GM19395 (cell line): ENCODE data around the gene HAS3.
A peak's percentile ranks its signal among the peaks of the same experiment; 100 is the strongest.
"Not testable (repeated sequence)": the region's sequence is repeated elsewhere in the genome, so short reads cannot be mapped to it uniquely, and the experiment has no call there.

Experiments used
- ATAC-seq: cut with Tn5 transposase; IDR thresholded peaks from one replicate; pipeline ENCODE4 v1.9.1; 2021; ENCODE audit warnings: mild to moderate bottlenecking, moderate library complexity; ENCODE audit not compliant: unreplicated experiment

HAS3 gene

DNA sequence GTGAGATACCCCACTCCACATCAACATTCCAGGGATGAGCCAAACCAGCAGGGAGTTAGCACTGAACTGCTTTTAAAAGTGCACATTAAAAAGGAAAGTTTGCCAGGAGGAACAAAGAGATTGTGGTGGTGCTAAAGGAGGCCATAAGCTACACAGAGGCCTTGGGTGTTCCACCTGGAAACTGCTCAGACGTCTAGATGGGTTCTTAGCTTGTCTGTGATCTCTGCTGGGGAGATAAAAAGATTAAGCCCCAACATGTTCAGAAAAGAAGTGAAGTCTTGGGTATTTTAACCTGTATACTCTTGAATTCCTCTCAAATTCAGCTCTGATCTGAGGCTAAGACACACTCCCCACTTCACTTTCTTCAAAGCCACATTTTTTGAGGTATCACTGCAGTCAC is 10.4 kb downstream of the HAS3 start:
- no peak for ATAC-seq

DNA sequence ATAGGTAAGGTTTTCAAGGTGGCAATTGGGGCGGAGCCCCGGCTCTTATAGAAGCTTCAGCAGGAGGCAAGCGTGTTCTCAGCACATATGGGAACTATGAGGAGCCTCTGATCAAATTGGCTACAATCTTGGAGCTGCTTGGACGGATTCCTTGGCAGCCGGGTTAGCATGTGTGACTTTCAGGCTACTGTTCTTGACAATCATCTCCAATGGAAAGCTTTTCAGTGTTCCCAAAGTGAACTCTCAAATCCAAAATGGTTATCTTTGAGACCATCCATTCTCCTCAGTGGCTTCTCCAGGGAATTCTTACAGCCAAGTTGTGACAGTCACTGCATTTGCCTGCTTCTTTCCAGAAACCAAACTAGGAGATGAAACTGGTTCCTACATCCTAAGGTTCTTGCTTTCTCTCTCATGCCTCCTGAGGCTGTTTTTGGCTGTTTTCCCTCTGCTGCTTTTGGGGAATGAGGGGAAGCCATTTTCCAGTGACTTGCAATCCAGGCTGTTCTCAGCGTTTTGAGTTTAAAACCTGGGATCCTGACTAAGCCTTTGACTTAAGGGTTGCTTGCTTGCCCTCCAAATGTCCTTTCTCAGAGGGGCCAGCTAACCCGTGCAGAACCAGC is 10.9 kb downstream of the HAS3 start:
- no peak for ATAC-seq

DNA sequence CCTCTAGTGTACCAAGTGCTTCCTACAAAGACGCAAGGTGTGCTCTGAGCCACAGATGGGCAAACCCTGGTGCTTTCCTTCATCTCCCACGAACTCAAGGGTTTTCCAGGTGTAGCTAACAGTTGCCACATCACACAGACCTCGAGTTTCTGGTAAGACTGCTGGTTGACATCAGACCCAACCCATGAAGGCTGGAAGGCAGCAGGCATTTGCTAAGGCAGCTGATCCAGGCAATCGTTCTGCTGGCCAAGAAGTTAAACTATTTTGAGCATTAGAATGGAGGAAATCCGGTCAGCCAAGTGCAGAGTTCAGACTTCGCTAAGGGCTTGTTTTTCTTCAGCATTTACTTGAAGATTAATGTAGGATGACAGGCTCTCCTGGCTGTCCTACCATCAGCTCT is 11.5 kb downstream of the HAS3 start:
- no peak for ATAC-seq

DNA sequence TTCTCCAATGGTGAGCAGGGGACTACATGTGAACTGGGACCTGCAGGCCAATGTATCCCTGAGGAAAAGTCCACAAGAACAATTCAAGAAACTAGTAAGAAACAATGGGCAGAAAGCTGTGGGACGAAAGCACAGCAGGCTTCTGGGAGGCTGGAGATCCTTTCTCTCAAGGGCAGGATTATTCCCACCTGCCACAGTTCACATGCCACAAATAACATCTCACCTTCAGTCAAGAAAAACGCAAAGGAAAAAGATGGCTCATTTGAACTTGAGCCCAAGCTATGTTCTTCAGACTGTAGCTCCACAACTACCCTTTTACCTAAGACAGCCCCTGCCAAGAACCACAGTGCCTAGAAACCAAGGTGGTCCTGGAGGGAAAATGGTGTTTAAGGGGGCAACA is 13.0 kb downstream of the HAS3 start:
- ATAC-seq = no peak

DNA sequence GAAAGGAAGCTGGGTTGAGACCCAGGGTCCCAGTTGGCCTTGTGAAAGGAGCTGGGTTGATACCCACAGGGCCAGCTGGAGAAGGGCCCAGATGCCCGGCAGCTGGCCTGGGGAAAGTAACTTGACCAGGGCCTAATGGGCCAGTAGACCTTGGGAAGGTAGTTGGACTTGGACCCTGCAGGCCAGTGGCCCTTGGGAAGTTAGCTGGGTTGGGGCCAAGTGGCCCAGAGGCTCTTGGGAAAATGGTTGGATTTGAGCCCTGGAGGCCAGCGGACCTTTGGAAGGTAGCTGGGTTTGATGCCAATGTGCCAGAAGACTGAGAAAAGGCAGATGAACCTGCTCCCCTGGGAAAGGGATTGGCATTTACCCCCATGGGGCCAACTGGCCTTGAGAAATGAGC is 13.5 kb downstream of the HAS3 start:
- no peak for ATAC-seq

DNA sequence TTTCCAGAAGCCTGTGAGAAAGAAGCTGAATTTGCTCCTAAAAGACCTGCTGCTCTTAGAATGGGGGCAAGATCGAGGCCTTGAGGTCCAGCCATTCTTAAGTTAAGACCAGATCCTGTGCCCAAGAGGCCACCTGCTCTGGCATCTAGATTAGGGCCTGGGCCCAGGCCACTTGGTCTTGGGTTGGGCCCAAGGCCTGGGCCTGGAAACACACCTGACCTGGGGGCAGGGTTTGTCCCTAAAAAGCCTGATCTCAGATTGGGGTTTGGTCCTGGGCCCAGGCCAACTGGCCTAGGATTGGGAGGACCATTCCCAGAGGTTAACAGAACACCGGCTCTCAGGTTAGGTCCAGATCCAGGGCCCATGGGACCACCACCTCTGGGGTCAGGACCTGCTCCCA is 14.1 kb downstream of the HAS3 start:
- ATAC-seq = no peak

DNA sequence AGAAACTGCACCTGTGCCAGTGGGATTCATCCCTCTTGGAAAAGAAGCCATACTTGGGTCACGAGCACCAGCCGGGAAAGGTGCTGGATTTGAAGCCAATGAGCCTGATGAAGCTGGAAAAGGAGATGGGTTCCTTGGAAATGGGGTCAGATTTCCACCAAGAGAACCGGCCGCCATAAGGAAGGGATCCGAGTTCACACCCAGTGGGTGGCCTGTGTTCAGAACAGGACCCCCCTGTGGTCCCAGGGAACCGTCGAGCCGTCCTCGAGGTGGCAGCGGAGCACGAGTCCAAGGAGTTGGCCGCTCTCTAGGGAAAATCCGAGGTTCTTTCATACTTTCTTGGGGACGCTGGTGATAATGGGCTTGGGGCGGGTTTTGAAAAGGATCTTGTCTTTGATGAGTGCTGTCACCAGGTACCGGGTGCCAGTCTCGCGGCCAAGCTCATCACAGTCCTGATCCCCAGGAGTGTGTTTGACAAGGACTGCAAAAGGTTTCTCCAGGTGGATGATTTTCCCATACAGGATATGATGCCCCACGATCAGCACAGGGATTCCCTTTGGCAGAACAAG is 14.7 kb downstream of the HAS3 start:
- no peak for ATAC-seq

DNA sequence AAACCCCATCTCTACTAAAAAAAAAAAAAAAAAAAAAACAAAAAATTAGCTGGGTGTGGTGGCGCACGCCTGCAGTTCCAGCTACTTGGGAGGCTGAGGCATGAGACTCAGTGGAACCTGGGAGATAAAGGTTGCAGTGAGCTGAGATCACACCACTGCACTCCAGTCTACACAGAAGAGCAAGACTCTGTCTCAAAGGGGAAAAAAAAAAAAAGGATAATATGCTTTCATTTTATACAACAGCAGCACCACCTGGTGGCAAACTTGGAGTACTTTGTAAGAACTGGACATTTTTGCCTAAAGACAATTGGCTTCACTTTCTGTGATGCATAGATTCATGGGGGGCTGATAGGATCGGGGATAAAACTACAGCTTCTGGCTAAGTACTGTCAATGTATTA is 18.5 kb downstream of the HAS3 start:
- no peak for ATAC-seq

DNA sequence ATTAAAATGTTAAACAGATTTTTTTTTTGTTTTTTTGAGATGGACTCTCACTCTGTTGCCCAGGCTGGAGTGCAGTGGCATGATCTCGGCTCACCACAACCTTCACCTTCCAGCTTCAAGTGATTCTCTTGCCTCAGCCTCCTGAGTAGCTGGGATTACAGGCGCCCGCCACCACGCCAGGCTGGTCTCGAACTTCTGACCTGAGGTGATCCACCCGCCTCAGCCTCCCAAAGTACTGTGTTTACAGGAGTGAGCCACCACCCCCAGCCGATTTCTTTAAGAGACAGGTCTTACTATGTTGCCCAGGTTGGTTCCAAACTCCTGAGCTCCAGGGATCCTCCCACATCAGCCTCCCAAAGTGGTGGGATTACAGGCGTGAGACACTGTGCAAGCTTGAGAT is 19.0 kb downstream of the HAS3 start:
- ATAC-seq = not testable (repeated sequence)

DNA sequence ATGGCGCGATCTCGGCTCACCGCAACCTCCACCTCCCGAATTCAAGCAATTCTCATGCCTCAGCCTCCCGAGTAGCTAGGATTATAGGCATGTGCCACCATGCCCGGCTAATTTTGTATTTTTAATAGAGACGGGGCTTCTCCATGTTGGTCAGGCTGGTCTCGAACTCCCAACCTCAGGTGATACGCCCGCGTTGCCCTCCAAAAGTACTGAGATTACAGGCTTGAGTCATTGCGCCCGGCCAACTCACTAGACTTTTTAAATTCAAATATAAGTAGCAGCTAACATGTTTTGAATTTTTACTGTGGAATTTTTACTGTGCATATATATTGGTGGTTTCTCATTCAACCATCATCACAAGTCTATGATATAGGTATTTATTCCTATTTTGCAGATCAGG is 19.5 kb downstream of the HAS3 start:
- not testable (repeated sequence) for ATAC-seq

DNA sequence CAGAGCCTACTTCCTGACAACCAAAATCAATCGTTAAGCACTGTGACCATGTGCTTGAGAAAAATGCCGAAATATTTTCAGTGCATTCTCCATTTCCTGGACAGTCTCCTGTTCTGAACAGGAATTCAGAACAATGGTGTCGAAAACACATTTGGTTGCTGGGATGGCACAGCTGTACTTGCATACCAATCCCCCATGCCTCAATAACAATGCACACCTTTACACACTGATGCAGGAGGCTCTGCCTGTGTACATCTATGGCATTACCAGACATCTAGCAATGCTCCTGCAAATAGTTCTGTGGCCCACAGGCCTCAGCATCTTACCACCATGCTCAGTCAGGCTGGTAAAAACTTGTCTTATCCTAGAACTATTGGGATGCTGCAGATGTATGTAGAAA is 20.8 kb downstream of the HAS3 start:
- ATAC-seq = no peak

DNA sequence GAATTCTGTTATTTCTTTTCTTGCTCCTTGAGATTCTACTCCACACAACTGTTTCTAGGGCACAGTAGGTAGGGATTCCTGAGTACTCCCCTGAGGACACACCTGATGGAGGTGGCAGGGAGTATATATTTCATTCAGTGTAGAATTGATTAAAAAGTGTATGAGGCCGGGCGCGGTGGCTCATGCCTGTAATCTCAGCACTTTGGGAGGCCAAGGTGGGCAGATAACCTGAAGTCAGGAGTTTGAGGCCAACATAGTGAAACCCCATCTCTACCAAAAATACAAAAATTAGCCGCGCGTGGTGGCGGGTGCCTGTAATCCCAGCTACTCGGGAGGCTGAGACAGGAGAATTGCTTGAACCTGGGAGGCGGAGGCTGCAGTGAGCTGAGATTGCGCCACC is 21.3 kb downstream of the HAS3 start:
- not testable (repeated sequence) for ATAC-seq

DNA sequence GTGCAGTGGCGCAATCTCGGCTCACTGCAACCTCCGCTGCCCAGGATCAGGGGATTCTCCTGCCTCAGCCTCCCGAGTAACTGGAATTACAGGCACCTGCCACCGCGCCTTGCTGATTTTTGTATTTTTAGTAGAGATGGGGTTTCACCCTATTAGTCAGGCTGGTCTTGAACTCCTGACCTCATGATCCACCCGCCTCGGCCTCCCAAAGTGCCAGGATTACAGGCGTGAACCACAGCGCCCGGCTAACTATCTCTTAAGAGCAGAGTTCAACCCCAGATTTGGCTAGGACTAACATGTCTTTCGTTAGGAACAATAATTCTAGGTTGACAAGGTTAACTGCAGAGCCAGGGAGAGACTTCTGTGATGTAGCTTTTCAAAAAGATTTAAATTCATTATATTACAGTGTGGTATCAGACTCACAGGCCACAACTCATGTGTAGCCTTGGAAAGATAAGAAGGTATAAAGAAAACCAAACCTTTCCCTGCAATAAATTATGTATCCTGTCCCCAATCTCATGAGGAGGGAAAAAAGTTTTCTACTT is 22.6 kb downstream of the HAS3 start:
- no peak for ATAC-seq

DNA sequence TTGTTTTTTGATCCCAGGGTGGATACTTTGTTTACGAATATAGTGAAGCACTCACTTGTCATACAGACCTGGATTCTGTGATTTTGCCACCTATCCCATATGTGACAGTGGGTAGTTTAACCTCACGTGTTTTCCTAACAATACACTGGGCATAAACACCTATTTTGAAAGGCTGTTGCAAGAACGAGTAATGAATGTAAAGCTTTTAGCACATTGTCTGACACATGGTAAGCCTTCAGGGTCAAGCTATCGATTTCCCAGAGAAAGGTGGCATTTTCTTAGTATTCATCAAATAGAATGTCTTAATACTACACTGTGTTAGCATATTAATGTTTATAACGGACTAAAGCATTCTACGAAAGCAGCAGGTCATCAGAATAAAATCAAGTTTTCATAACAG is 25.0 kb downstream of the HAS3 start:
- ATAC-seq = no peak

DNA sequence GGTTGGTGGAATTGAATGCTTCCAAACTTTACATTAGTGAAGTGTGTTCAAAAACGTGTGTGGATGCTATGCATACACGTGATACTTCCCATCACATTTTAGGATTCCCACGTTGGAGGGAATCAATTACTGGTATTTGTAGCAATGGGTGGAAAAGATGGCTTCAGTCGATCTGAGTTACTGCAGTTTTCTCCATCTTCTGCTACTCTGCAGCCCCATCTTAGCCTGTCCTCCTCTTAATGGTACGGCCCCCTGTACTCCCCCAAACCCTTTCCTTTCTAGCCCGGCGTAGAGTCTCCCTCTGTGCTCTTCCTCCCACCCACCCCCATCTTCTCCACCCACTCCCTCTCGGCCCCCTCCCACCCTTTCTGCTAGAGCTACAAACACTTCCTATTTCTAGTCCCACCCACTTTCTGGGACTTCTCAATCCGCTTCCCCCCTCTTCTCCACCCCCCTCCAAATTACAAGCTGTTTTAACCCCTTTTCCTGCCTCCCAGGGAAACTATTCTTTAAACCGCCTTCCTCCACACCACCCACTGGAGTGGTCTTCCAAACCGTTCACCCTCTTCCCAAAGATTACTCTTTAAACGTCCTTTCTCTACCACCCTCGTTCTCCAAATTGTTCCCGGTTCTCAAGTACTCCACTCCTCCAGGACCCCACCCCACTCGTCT is 25.9 kb downstream of the HAS3 start:
- no peak for ATAC-seq

DNA sequence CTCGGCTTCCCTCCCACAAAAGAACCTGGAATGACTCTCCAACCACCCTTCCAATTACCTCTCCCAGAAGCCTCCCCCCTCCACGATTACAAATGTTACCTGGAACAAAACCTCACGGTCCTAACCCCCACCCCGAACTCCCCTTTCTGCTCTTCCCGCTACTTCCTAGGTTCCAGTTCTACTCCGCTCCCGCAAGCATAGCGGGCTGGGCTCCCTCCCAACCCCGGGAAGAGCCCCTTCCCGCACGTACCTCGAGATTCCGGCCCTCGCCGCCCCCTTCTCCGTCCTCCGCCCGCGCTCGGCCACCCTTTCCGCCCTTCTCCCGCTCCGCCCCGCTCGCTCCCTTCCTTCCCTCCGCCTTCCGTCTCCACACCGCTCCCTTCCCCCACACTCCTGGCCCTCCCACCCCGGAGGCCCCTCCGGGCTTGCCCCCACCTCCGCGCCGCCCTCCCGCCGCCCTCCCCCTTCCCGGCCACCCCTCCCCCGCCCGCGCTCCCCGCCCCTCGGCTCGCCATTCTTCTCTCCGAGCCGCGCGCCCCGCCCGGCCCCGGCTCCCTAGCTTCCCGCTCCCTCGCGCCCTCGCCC is 26.5 kb downstream of the HAS3 start:
- peak; percentile 43 for ATAC-seq

DNA sequence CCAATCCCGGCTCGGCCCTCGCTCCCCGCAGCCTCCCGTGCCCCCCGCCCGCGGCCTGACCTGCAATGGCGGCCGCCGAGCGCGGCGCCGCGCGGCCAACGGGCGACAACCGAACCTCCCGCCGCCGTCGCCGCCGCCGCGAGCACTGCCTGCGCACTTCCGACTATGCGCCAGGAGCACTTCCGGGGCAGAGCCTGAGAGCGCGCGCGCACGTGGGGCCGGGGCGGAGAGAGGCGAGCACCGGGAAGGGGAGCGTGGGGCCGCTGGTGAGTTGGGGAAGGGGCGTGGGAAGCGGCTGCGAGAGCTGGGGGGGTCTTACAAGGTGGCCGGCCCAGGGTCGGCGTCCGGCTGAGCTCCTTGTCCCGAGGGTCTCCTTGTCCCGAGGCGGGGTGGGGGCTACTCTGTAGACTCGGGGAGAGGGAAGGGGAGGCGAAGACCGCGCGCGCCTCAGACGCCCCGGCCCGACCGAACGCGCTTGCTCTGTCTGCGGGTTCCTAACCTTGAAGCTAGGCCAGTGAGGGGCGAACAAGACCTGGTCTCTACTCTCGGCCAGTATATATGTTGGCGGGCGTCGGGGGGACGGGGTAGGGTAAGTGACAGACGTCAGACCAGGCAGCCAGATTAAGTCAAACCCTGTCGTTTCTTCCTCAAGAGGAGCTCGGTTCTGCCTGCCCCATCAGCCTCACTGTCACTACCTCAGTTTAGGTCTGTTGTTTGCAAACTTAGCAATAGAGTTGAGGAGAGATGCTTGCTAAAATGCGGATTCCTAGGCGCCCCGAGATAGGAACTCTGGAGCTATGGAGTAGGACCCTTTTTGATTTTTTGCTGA is 27.2 kb downstream of the HAS3 start, which contains the start of the genes CHTF8 and UTP4:
Gene CHTF8, minus strand, starts transcription at position 165 of the 829 bp plus-strand sequence. CDS start 11,130 bp downstream, outside the sequence.
Gene UTP4, plus strand, starts transcription at position 226 of the 829 bp plus-strand sequence. CDS start 811 bp downstream, outside the sequence.
- peak; percentile 82 for ATAC-seq

DNA sequence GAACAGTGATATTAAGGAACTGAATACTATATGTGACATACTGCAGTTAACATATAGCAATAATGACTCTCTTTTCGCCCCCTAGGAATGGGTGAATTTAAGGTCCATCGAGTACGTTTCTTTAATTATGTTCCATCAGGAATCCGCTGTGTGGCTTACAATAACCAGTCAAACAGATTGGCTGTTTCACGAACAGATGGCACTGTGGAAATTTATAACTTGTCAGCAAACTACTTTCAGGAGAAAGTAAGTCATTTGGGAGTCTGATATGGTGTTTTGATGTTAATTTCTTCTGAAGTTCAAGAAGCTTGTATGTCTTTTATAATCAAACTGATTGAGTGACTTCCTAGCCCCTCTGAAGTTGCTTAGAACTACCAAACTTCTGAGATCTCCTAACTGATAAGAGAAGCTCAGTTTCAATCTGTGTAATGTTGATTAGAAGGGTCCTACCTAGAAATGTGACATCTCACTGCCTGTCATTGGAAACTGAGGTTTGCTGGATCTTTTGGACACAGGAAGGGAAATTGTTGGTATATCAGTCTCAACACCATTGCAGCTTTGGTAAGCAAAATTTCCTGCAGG is 28.0 kb downstream of the HAS3 start:
- no peak for ATAC-seq

DNA sequence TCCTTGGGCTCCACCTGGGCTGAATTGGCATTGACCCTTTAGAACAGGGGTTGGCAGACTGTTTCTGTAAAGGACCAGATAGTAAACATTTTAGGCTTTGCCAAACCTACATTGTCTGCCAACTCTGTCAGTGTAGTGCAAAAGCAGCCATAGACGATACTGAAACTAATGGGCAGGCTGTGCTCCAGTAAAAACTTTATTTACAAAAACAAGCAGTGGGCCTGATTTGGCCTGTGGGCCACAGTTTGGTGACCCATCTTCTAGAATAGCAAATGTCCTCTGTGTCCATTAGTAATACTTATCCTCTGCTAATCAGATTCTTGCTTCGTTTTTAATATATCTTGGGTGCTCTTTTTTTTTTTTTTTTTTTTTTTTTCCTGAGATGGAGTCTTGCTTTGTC is 33.2 kb downstream of the HAS3 start:
- no peak for ATAC-seq

DNA sequence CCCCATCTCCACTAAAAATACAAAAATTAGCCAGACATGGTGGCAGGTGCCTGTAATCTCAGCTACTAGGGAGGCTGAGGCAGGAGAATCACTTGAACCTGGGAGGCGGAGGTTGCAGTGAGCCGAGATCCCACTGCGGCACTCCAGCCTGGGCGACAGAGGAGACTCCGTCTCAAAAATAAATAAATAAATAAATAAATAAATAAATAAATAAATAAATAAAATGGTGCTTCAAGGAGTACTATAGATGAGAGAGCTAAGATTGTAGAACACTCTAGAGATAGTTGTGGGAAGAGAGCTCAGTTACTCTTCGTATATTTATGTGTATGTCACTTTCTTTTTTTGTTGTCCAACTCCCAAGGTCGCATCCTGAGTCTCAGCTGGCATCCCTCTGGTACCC is 34.0 kb downstream of the HAS3 start:
- ATAC-seq = not testable (repeated sequence)
